H1 (cell line): ENCODE results near the gene PTPRR.

ENCODE experiments used
- BCL11A ChIP-seq, 2 experiments: IDR thresholded peaks; one replicate each; pipeline ENCODE4 v1.6.1; 2011; ENCODE audit warnings: low read depth in 2 of 2, low read length in 2 of 2, mild to moderate bottlenecking in 2 of 2
- CEBPB ChIP-seq: IDR thresholded peaks from 2 replicates; pipeline ENCODE4 v1.6.1; 2012; ENCODE audit warnings: low read depth, low read length
- CHD2 ChIP-seq: IDR thresholded peaks from 2 replicates; pipeline ENCODE4 v1.6.1; 2012; ENCODE audit warnings: low read length, improper control_type of control experiment
- CTCF ChIP-seq, 3 experiments: IDR thresholded peaks; 1 replicate in 2 of 3; 2 replicates in 1 of 3; pipeline versions ENCODE4 v1.5.1 to v1.6.1; 2011; ENCODE audit warnings: low read length in 3 of 3, mild to moderate bottlenecking in 3 of 3, inconsistent platforms in 2 of 3, low read depth in 1 of 3, moderate library complexity in 1 of 3; ENCODE audit not compliant: insufficient read depth in 1 of 3; ENCODE audit errors: control extremely low read depth in 1 of 3
- GABPA ChIP-seq: IDR thresholded peaks from 2 replicates; pipeline ENCODE4 v1.6.1; 2011; ENCODE audit warnings: mild to moderate bottlenecking, low read length, moderate library complexity, borderline replicate concordance; ENCODE audit not compliant: insufficient read depth
- GTF2F1 ChIP-seq: IDR thresholded peaks from 2 replicates; pipeline ENCODE4 v1.6.1; 2012; ENCODE audit warnings: low read depth, low read length, improper control_type of control experiment, borderline replicate concordance
- POLR2A ChIP-seq, 2 experiments: IDR thresholded peaks; 1 replicate in 1 of 2; 2 replicates in 1 of 2; pipeline ENCODE4 v1.6.1; 2011; ENCODE audit warnings: low read depth in 2 of 2, low read length in 2 of 2, mild to moderate bottlenecking in 2 of 2; ENCODE audit errors: control extremely low read depth in 1 of 2

- TF ChIP-seq GABPA (no peak), BCL11A (IDR thresholded peaks at IDR 0.05; ENCODE audit: low read depth in 2 of 2, low read length in 2 of 2) (no peak), CEBPB (no peak), CTCF (IDR thresholded peaks at IDR 0.05; ENCODE audit: control extremely low read depth in 1 of 3, insufficient read depth in 1 of 3, low read depth in 1 of 3, low read length in 3 of 3) (no peak), GTF2F1 (no peak), CHD2 (no peak), POLR2A (IDR thresholded peaks at IDR 0.05; ENCODE audit: control extremely low read depth in 1 of 2, low read depth in 2 of 2, low read length in 2 of 2) (no peak)
Observed at GRCh38 chr12:70892593-70892992, 27.9 kb downstream of the PTPRR start.
